A673 (cell line): Measurements from ENCODE around the gene CBR3. TPM values are rescaled to one million over a fixed set of nuclear protein-coding genes. Genes with fewer than 3 reads are reported as not detected.
A peak's percentile ranks its signal among the peaks of the same experiment; 100 is the strongest.
"Not testable (repeated sequence)": the region's sequence is repeated elsewhere in the genome, so short reads cannot be mapped to it uniquely, and the experiment has no call there.

Experiments used
- BruUV-seq: library from RNA; stranded (reverse); fragments of 400-500 nt; replicated peaks from 2 replicates; lab custom pipeline; 2021; lab: Mats Ljungman, UMichigan
- CTCF ChIA-PET: fragments of 300-600 bp; sonication (Branson Sonifier 250); formaldehyde crosslinking; loops from one replicate; lab custom pipeline; 2022; ENCODE audit warnings: antibody characterized with exemption; lab: Charles Lee
- POLR2A ChIA-PET: fragments of 300-600 bp; sonication (Branson Sonifier 250); formaldehyde crosslinking; loops from one replicate; lab custom pipeline; 2022; ENCODE audit warnings: antibody characterized with exemption; ENCODE audit not compliant: low non-redundant PET; lab: Charles Lee
- DNase-seq: peaks from one replicate; pipeline ENCODE4 v3.0.0-alpha.2; 2015; ENCODE audit warnings: low spot score
- H3K27ac ChIP-seq: fragments of 200-600 bp; sonication (generic); 2 replicates; pipeline ENCODE4 v1.5.1; 2016; ENCODE audit warnings: mixed run types, low read depth, mild to moderate bottlenecking, mixed read lengths, antibody characterized with exemption, low read length; ENCODE audit not compliant: poor library complexity, severe bottlenecking
- H3K27me3 ChIP-seq: fragments of 200-600 bp; sonication (generic); replicated peaks from 2 replicates; pipeline ENCODE4 v1.6.1; 2017; ENCODE audit warnings: mixed run types, low read depth, mild to moderate bottlenecking, mixed read lengths, antibody characterized with exemption, low read length; ENCODE audit not compliant: insufficient read depth, poor library complexity
- H3K36me3 ChIP-seq: fragments of 200-600 bp; sonication (generic); 2 replicates; pipeline ENCODE4 v1.6.1; 2016; ENCODE audit warnings: mixed run types, mild to moderate bottlenecking, mixed read lengths, antibody characterized with exemption, low read length; ENCODE audit not compliant: insufficient read depth, poor library complexity, severe bottlenecking
- H3K4me1 ChIP-seq: fragments of 200-600 bp; sonication (generic); 2 replicates; pipeline ENCODE4 v1.6.1; 2017; ENCODE audit warnings: mixed run types, mild to moderate bottlenecking, mixed read lengths, antibody characterized with exemption, low read length; ENCODE audit not compliant: insufficient read depth, poor library complexity, severe bottlenecking
- H3K4me3 ChIP-seq: fragments of 200-600 bp; sonication (generic); 2 replicates; pipeline ENCODE4 v1.5.1; 2016; ENCODE audit warnings: low read depth, mixed run types, mild to moderate bottlenecking, mixed read lengths, low read length; ENCODE audit not compliant: poor library complexity, severe bottlenecking
- H3K9me3 ChIP-seq: fragments of 200-600 bp; sonication (generic); 2 replicates; pipeline ENCODE4 v1.6.1; 2016; ENCODE audit warnings: mixed run types, low read depth, mild to moderate bottlenecking, mixed read lengths, antibody characterized with exemption, low read length; ENCODE audit not compliant: poor library complexity, severe bottlenecking
- CTCF ChIP-seq: fragments of 300-800, 200-600 bp; sonication (generic); conservative IDR thresholded peaks from 2 replicates; pipeline ENCODE4 v1.5.1; 2017; ENCODE audit warnings: low read depth, mild to moderate bottlenecking, antibody characterized with exemption, low read length, moderate library complexity, mixed read lengths
- EZH2 ChIP-seq: fragments of 200-600 bp; sonication (generic); IDR thresholded peaks from 2 replicates; pipeline ENCODE4 v1.6.1; 2017; ENCODE audit warnings: borderline replicate concordance, low read depth, mild to moderate bottlenecking, mixed read lengths, antibody characterized with exemption, low read length; ENCODE audit not compliant: poor library complexity, severe bottlenecking
- intact Hi-C: fragments of 100-400 bp; cut with micrococcal nuclease; formaldehyde crosslinking; loops from one replicate; pipeline ENCODE4 v1.10.0; 2022; ENCODE audit not compliant: unreplicated experiment
- total RNA-seq: library from RNA; stranded (reverse); gene quantifications from 2 replicates; pipeline ENCODE4 v1.2.3, GENCODE V29; 2021

CBR3 gene
- total RNA-seq, 1 experiment from 2014 or later = 12.3 TPM

GRCh38 chr21:36132696-36133095, 2.2 kb upstream of the CBR3 start:
- no peaks in the 10 kb centered on the region for H3K36me3 ChIP-seq
- peaks cover 15% of the 10 kb centered on the region for H3K4me1 ChIP-seq
- no peaks in the 10 kb centered on the region for H3K9me3 ChIP-seq
- no peak overlapping the region for H3K4me3 ChIP-seq
- no peak overlapping the region for H3K27ac ChIP-seq
- H3K27me3 ChIP-seq = no peaks in the 10 kb centered on the region
- DNase-seq = no peak
- ChIA-PET CTCF (interaction anchor here (0.5 kb wide), 1 partner anchor 11 kb away, joined by 3 read pairs; no protein-coding TSS in a partner anchor), POLR2A (no interaction called here)
- TF ChIP-seq CTCF (no peak), EZH2 (no peak)
- intact Hi-C loops = no loop called here
- BruUV-seq = no TSS peak

GRCh38 chr21:36135391-36136102, 668 bp downstream of the CBR3 start:
- Histone ChIP-seq H3K27me3 (no peaks in the 10 kb centered on the region), H3K9me3 (no peaks in the 10 kb centered on the region), H3K4me1 (peaks cover 15% of the 10 kb centered on the region), H3K27ac (peak overlapping the region; percentile 76), H3K4me3 (peak overlapping the region; percentile 60), H3K36me3 (no peaks in the 10 kb centered on the region)
- no TSS peak for BruUV-seq
- DNase-seq = peak; percentile 94
- TF ChIP-seq EZH2 (no peak), CTCF (no peak)
- CTCF ChIA-PET = interaction anchor here (1.1 kb wide), 1 partner anchor 10 kb away, joined by 3 read pairs; no protein-coding TSS in a partner anchor
- intact Hi-C loops = loop anchor here (5.0 kb wide), 1 partner anchor 792 kb away; no protein-coding TSS in a partner anchor
- POLR2A ChIA-PET = no interaction called here

GRCh38 chr21:36139791-36140190, 4.9 kb downstream of the CBR3 start:
- H3K9me3 ChIP-seq, H3K27ac ChIP-seq, BruUV-seq, POLR2A ChIA-PET, DNase-seq, H3K27me3 ChIP-seq, H3K36me3 ChIP-seq, H3K4me3 ChIP-seq: not testable (repeated sequence)
- CTCF ChIA-PET = interaction anchor here (0.6 to 0.7 kb wide), 2 partner anchors 13 to 159 kb away, joined by 4 to 7 read pairs; no protein-coding TSS in a partner anchor
- intact Hi-C loops = loop anchor here (2.0 to 5.0 kb wide), 2 partner anchors 245 to 788 kb away; partner anchors contain the start of gene CHAF1B
- H3K4me1 ChIP-seq = peaks cover 11% of the 10 kb centered on the region
